GM12865 (cell line): ENCODE measurements around the gene PTPRU.
"Not testable (repeated sequence)": the region's sequence is repeated elsewhere in the genome, so short reads cannot be mapped to it uniquely, and the experiment has no call there.

Source experiments
- DNase-seq: peaks from one replicate; pipeline ENCODE4 v3.0.0; 2010; ENCODE audit warnings: low read depth
- H3K4me3 ChIP-seq: 2 replicates; pipeline ENCODE4 v1.5.1; 2011; ENCODE audit warnings: mild to moderate bottlenecking, low read depth, low read length, control low read depth
- TF ChIP-seq, protein P1 (sequence below): IDR thresholded peaks from 2 replicates; pipeline ENCODE4 v1.5.1; 2011; ENCODE audit warnings: low read length, control low read depth, low read depth, inconsistent platforms; ENCODE audit not compliant: insufficient read depth; ENCODE audit errors: missing control alignments

Gene PTPRU

DNA sequence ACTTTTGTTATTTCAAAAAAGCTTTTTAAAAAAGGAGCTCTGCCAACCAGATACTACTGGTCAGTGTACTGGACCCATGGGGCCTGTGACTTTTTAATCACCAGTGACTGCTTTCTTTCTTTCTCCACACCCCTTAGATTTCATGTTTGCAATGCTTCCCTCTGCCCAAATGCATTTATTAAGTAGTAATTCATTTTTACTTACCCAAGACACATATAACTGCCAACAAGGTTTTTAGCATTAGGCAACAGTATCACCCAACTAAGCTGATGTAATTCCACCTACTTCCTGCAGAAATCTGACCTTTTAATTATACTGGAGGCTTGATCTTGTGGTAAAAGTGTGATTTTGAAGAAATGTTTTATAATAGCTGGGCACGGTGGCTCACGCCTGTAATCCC is 18.1 kb upstream of the PTPRU start:
- DNase-seq, result no peak
- TF ChIP-seq, protein P1, sequence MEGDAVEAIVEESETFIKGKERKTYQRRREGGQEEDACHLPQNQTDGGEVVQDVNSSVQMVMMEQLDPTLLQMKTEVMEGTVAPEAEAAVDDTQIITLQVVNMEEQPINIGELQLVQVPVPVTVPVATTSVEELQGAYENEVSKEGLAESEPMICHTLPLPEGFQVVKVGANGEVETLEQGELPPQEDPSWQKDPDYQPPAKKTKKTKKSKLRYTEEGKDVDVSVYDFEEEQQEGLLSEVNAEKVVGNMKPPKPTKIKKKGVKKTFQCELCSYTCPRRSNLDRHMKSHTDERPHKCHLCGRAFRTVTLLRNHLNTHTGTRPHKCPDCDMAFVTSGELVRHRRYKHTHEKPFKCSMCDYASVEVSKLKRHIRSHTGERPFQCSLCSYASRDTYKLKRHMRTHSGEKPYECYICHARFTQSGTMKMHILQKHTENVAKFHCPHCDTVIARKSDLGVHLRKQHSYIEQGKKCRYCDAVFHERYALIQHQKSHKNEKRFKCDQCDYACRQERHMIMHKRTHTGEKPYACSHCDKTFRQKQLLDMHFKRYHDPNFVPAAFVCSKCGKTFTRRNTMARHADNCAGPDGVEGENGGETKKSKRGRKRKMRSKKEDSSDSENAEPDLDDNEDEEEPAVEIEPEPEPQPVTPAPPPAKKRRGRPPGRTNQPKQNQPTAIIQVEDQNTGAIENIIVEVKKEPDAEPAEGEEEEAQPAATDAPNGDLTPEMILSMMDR, result no peak
- H3K4me3 ChIP-seq, result no peak overlapping the region

DNA sequence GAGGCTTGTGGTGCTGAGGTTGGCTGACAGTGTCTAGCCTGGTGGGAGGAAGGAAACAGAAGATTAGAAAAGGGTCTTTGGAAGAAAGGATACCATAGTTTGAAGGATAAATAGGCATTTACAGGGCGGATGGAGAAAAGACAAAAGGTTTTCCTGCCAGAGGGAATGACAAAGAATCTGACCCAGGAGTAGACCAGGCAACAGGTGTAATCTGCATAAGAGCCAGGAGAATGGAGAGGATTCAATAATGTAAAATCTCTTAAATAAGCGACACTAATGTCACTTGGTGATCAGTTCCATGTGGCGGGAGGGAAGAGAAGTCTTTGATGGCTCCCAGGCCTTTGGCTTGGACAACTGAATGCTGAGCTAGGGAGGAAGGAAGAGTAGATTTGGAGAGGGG is 15.0 kb upstream of the PTPRU start:
- no peak for DNase-seq
- no peak overlapping the region for H3K4me3 ChIP-seq
- TF ChIP-seq, protein P1, result no peak

DNA sequence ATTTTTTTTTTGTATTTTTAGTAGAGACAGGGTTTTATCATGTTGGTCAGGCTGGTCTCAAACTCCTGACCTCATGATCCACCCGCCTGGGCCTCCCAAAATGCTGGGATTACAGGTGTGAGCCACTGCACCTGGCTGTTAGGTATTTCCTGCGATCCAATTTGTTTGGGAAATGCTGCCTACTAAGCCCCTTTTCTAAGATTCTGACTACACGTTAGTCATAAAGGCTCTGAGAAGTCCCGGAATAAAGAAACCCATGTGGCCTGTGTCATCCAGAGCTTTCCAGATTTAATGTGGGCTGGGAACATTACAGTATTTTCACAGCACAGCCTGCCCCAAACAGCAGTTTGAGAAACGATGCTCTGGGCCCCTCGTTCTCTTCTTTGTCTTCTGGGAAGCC is 14.1 kb upstream of the PTPRU start:
- DNase-seq, H3K4me3 ChIP-seq: not testable (repeated sequence)

DNA sequence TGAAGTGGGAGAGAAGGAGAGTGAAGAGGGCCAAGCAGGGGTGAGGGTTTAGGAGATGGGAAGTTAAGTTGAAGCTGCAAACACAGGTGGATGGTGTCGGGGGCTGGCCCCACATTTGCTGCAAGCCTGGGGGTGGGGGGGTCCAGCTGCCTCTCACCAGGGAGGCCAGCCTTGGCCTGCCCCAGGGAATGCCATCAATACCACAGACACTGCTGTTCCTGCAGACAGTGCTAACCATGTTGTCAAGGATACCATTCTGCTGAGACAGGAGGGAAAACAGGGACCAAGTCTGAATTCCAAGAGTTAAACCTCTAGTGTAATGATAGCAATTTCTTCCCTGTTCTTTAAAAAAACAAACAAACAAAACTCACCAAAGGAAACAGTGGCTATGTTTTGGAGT is 13.6 kb upstream of the PTPRU start:
- H3K4me3 ChIP-seq, result no peak overlapping the region
- TF ChIP-seq, protein P1, result no peak
- DNase-seq, result no peak

DNA sequence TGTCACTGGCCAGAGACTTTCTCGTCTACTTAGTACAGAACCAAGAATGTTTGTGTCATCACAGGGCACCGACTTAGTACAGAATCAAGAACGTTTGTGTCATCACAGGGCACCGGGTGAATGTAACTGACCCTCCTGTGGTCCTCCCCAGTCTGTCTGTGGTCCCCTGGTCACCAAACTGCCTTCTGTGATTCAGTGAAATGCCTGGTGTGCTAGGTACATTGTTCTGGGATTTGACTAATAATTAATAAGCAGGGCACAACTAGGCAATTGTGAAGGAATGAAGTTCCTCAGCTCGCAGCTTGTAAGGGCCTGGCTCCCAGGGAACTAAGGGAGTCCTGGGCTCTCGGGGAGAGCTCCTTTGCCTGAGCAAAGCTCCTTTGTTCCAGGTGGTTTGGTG is 12.8 kb upstream of the PTPRU start:
- no peak overlapping the region for H3K4me3 ChIP-seq
- TF ChIP-seq, protein P1, result no peak

DNA sequence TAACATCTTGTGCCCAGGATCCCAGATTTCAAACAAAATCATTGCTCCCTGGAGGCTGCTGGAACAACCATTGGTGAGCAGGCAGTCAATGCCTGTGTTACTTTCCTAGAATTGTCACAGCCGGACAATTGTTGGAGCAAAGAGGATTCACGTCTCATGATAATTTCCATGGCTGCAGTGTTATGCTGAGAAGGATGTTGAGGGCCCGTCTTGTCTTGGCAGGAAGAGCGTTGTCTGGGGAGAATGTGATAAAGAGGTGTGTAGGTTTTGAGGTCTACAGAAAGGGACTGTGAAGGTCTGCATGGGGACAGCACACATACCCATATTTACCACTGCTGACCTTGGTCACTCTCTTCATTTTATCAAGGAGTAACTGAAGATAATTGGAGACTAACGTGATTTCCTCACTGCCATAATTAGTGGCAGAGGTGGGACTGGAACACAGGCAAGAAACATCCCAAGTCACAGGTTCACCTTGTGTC is 11.9 kb upstream of the PTPRU start:
- DNase-seq, result no peak
- H3K4me3 ChIP-seq, result no peak overlapping the region
- TF ChIP-seq, protein P1, result no peak

More for the DNA sequence above, 12.8 kb upstream of the PTPRU start:
- DNase-seq, result no peak

DNA sequence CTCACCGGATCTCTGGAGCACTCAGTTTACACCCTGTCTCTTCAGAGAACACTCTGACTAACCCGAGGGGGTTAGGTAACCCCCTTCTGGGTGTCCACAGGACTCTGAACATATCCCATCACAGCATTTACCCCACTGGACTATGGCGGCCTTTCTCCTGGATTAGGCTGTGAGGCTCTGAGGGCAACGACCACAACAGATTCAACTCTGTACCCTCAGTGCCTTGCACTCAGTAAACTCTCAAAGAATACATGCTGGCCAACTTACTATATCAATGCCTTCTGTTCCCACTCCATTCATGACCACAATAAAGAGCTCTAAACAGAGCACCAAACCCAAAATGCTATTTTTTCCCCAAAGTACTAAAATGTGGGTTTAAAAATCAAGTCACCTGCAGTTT is 11.0 kb upstream of the PTPRU start:
- TF ChIP-seq, protein P1, result no peak
- no peak overlapping the region for H3K4me3 ChIP-seq
- DNase-seq, result no peak

DNA sequence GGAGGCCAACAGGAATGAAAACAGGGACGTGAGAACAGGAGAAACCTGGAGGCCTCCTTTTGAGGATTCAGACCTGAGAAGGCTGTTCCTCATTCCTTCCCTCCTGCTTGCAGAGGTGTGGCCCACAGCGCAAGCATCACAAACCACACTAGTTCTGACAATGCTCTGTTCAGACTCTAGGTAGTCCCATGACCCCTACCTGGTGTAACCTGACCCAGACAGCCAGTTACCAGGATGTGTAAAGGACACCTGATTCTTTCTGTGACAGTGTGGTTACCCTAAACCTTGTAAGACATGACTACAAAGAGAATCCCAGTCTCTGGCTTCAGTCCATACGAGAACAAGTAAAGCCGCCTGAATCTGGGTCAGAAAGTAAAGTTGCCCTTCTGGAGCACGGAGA is 8.8 kb upstream of the PTPRU start:
- no peak for DNase-seq
- H3K4me3 ChIP-seq, result no peak overlapping the region
- TF ChIP-seq, protein P1, result no peak
